ENCODE measurements around the gene PIP5K1B. TPM values are rescaled to one million over a fixed set of nuclear protein-coding genes. Genes with fewer than 3 reads are reported as not detected.

Gene PIP5K1B
- total RNA-seq, 2 donors from 2014 or later, result 0.55 to 0.99 TPM

GRCh38 chr9:68966496-68966944 is 261.5 kb downstream of the PIP5K1B start:
- H3K27me3 Mint-ChIP-seq, result peaks cover 12% of the 10 kb centered on the region
- H3K27ac Mint-ChIP-seq, result no peak overlapping the region
- no peak for ATAC-seq
- no peak for DNase-seq
- H3K4me1 Mint-ChIP-seq, result no peaks in the 10 kb centered on the region
- no peak overlapping the region for H3K4me3 Mint-ChIP-seq
- H3K9me3 ChIP-seq (ENCODE audit: control insufficient read depth, low read length, poor library complexity, severe bottlenecking), result no peaks in the 10 kb centered on the region
- H3K36me3 Mint-ChIP-seq (ENCODE audit: low read depth), result no peaks in the 10 kb centered on the region

- no peak for ATAC-seq
- Mint-ChIP-seq H3K36me3 (ENCODE audit: low read depth) (no peaks in the 10 kb centered on the region), H3K27me3 (peaks cover 7% of the 10 kb centered on the region)
These were observed 262.8 kb downstream of the PIP5K1B start for GRCh38 chr9:68967800-68968199.

GRCh38 chr9:68969538-68969937 is 264.5 kb downstream of the PIP5K1B start:
- no peak for DNase-seq
- Mint-ChIP-seq H3K27me3 (no peaks in the 10 kb centered on the region), H3K4me1 (peaks cover 3% of the 10 kb centered on the region), H3K36me3 (ENCODE audit: low read depth) (no peaks in the 10 kb centered on the region), H3K4me3 (no peak overlapping the region), H3K27ac (no peak overlapping the region)
- H3K9me3 ChIP-seq (ENCODE audit: control insufficient read depth, low read length, poor library complexity, severe bottlenecking), result no peaks in the 10 kb centered on the region
- ATAC-seq, result no peak

More at GRCh38 chr9:68967800-68968199, 262.8 kb downstream of the PIP5K1B start:
- H3K9me3 ChIP-seq (ENCODE audit: control insufficient read depth, low read length, poor library complexity, severe bottlenecking), result no peaks in the 10 kb centered on the region
- H3K27ac Mint-ChIP-seq, result no peak overlapping the region
- no peak overlapping the region for H3K4me3 Mint-ChIP-seq
- DNase-seq, result no peak
- no peaks in the 10 kb centered on the region for H3K4me1 Mint-ChIP-seq

- H3K36me3 Mint-ChIP-seq (ENCODE audit: low read depth), result no peaks in the 10 kb centered on the region
- H3K4me3 Mint-ChIP-seq, result no peak overlapping the region
- H3K27me3 Mint-ChIP-seq, result no peaks in the 10 kb centered on the region
- H3K27ac Mint-ChIP-seq, result no peak overlapping the region
- DNase-seq (no peak), ATAC-seq (no peak)
- peaks cover 3% of the 10 kb centered on the region for H3K4me1 Mint-ChIP-seq
- no peaks in the 10 kb centered on the region for H3K9me3 ChIP-seq (ENCODE audit: control insufficient read depth, low read length, poor library complexity, severe bottlenecking)
These were observed 265.1 kb downstream of the PIP5K1B start for GRCh38 chr9:68970151-68970550.

- Mint-ChIP-seq H3K27me3 (no peaks in the 10 kb centered on the region), H3K4me3 (no peak overlapping the region), H3K36me3 (ENCODE audit: low read depth) (peaks cover 2% of the 10 kb centered on the region), H3K27ac (no peak overlapping the region), H3K4me1 (peaks cover 6% of the 10 kb centered on the region)
- DNase-seq, result no peak
- no peak for ATAC-seq
- H3K9me3 ChIP-seq (ENCODE audit: control insufficient read depth, low read length, poor library complexity, severe bottlenecking), result no peaks in the 10 kb centered on the region
These were observed 268.6 kb downstream of the PIP5K1B start for GRCh38 chr9:68973619-68974018.

- no peak for DNase-seq
- no peak overlapping the region for H3K4me3 Mint-ChIP-seq
- H3K36me3 Mint-ChIP-seq (ENCODE audit: low read depth), result peaks cover 2% of the 10 kb centered on the region
- no peak overlapping the region for H3K27ac Mint-ChIP-seq
- peak; percentile 28 for ATAC-seq
- H3K27me3 Mint-ChIP-seq, result peaks cover 2% of the 10 kb centered on the region
- no peaks in the 10 kb centered on the region for H3K9me3 ChIP-seq (ENCODE audit: control insufficient read depth, low read length, poor library complexity, severe bottlenecking)
- H3K4me1 Mint-ChIP-seq, result peaks cover 7% of the 10 kb centered on the region
These were observed 269.4 kb downstream of the PIP5K1B start for GRCh38 chr9:68974431-68974830.

GRCh38 chr9:68974901-68975300 is 269.9 kb downstream of the PIP5K1B start:
- peaks cover 10% of the 10 kb centered on the region for H3K4me1 Mint-ChIP-seq
- ATAC-seq (no peak), DNase-seq (no peak)
- no peak overlapping the region for H3K27ac Mint-ChIP-seq
- H3K4me3 Mint-ChIP-seq, result no peak overlapping the region
- no peaks in the 10 kb centered on the region for H3K9me3 ChIP-seq (ENCODE audit: control insufficient read depth, low read length, poor library complexity, severe bottlenecking)
- H3K27me3 Mint-ChIP-seq, result peaks cover 7% of the 10 kb centered on the region
- H3K36me3 Mint-ChIP-seq (ENCODE audit: low read depth), result peaks cover 2% of the 10 kb centered on the region

GRCh38 chr9:68975365-68976043 is 270.5 kb downstream of the PIP5K1B start:
- H3K4me3 Mint-ChIP-seq, result no peak overlapping the region
- no peaks in the 10 kb centered on the region for H3K9me3 ChIP-seq (ENCODE audit: control insufficient read depth, low read length, poor library complexity, severe bottlenecking)
- H3K4me1 Mint-ChIP-seq, result peaks cover 10% of the 10 kb centered on the region
- peaks cover 2% of the 10 kb centered on the region for H3K36me3 Mint-ChIP-seq (ENCODE audit: low read depth)
- DNase-seq, result no peak
- ATAC-seq, result no peak
- H3K27ac Mint-ChIP-seq, result no peak overlapping the region
- H3K27me3 Mint-ChIP-seq, result peaks cover 7% of the 10 kb centered on the region

GRCh38 chr9:68978066-68978465 is 273.0 kb downstream of the PIP5K1B start:
- peaks cover 2% of the 10 kb centered on the region for H3K36me3 Mint-ChIP-seq (ENCODE audit: low read depth)
- no peak overlapping the region for H3K27ac Mint-ChIP-seq
- ATAC-seq (no peak), DNase-seq (no peak)
- no peaks in the 10 kb centered on the region for H3K9me3 ChIP-seq (ENCODE audit: control insufficient read depth, low read length, poor library complexity, severe bottlenecking)
- no peak overlapping the region for H3K4me3 Mint-ChIP-seq
- H3K4me1 Mint-ChIP-seq, result peaks cover 13% of the 10 kb centered on the region
- peaks cover 7% of the 10 kb centered on the region for H3K27me3 Mint-ChIP-seq

- DNase-seq (no peak), ATAC-seq (no peak)
- Mint-ChIP-seq H3K4me1 (peaks cover 13% of the 10 kb centered on the region), H3K36me3 (ENCODE audit: low read depth) (peaks cover 2% of the 10 kb centered on the region), H3K27me3 (peaks cover 7% of the 10 kb centered on the region), H3K27ac (no peak overlapping the region), H3K4me3 (no peak overlapping the region)
- no peaks in the 10 kb centered on the region for H3K9me3 ChIP-seq (ENCODE audit: control insufficient read depth, low read length, poor library complexity, severe bottlenecking)
These were observed 273.5 kb downstream of the PIP5K1B start for GRCh38 chr9:68978501-68978900.

- ATAC-seq, result peak; percentile 23
- H3K9me3 ChIP-seq (ENCODE audit: control insufficient read depth, low read length, poor library complexity, severe bottlenecking), result no peaks in the 10 kb centered on the region
- peaks cover 2% of the 10 kb centered on the region for H3K36me3 Mint-ChIP-seq (ENCODE audit: low read depth)
- peaks cover 7% of the 10 kb centered on the region for H3K27me3 Mint-ChIP-seq
- peaks cover 10% of the 10 kb centered on the region for H3K4me1 Mint-ChIP-seq
- DNase-seq, result no peak
- peak overlapping the region; percentile 2 for H3K27ac Mint-ChIP-seq
- H3K4me3 Mint-ChIP-seq, result no peak overlapping the region
These were observed 274.7 kb downstream of the PIP5K1B start for GRCh38 chr9:68979538-68980314.

- no peak overlapping the region for H3K27ac Mint-ChIP-seq
- peaks cover 7% of the 10 kb centered on the region for H3K27me3 Mint-ChIP-seq
- no peak overlapping the region for H3K4me3 Mint-ChIP-seq
- H3K36me3 Mint-ChIP-seq (ENCODE audit: low read depth), result peaks cover 2% of the 10 kb centered on the region
- DNase-seq, result no peak
- ATAC-seq, result no peak
- no peaks in the 10 kb centered on the region for H3K9me3 ChIP-seq (ENCODE audit: control insufficient read depth, low read length, poor library complexity, severe bottlenecking)
- H3K4me1 Mint-ChIP-seq, result peaks cover 10% of the 10 kb centered on the region
These were observed 275.4 kb downstream of the PIP5K1B start for GRCh38 chr9:68980341-68980914.

GRCh38 chr9:68981789-68982188 is 276.7 kb downstream of the PIP5K1B start:
- Mint-ChIP-seq H3K4me3 (no peak overlapping the region), H3K36me3 (ENCODE audit: low read depth) (peaks cover 2% of the 10 kb centered on the region), H3K4me1 (peaks cover 7% of the 10 kb centered on the region), H3K27me3 (peaks cover 7% of the 10 kb centered on the region), H3K27ac (no peak overlapping the region)
- DNase-seq (no peak), ATAC-seq (no peak)
- no peaks in the 10 kb centered on the region for H3K9me3 ChIP-seq (ENCODE audit: control insufficient read depth, low read length, poor library complexity, severe bottlenecking)

All from T-helper 17 cell (primary cell).